ENCODE measurements around the gene RADIL. TPM values are rescaled to one million over a fixed set of nuclear protein-coding genes. Genes with fewer than 3 reads are reported as not detected.

The RADIL gene
- total RNA-seq, 1 experiment from 2014 or later, result 5.6 TPM

DNA sequence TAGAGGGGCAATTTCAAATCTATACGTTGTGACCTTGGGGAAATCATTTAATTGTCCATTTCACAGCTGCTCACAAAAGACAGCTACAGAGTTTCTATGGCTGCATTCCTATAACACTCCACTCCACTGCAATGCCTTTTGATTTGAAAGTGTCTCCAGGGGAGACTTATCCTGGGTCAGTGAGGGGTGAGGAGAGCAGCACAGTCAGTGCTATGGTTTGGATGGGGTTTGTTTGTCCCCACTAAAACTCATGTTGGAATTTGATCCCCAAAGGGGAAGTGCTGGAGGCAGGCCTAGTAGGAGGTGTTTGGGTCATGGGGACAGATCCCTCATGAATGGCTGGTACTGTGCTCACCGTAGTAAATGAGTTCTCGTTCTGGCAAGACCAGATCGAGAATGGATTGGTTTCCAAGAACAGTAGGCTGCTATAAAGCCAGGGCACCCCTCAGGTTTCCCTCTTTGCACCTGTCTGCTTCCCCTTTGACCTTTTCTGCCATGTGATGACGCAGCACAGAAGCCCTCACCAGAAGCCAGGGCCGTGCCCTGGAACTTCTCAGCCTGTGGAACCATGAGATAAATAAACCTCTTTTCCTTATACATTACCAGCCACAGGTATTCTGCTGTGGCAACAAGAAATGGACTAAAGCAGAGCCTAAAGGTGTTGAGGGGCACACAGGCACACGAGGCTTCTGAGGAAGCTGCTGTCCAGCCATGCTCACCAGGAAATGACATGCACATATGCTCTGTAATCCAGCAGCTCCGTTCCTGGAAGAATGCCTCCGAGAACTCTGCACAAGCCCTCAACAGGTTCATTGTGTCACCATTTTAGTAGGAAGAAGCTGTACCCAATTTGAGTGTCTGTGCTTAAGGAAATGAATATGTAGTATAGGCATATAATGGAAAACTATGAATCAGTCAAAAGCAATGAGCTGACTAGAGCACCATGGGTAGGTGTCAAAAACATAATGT, 16.7 kb downstream of the RADIL start:
- no peaks in the 10 kb centered on the region for H3K27me3 ChIP-seq (ENCODE audit: low read length)
- intact Hi-C loops (cut with micrococcal nuclease), result no loop called here
- no peaks in the 10 kb centered on the region for H3K79me2 ChIP-seq (ENCODE audit: low read length)
- ATAC-seq, result no peak
- no peak overlapping the region for H3K27ac ChIP-seq (ENCODE audit: low read length)
- CTCF ChIA-PET, result interaction anchor here (0.6 kb wide), 1 partner anchor 107 kb away, joined by 4 read pairs; no protein-coding TSS in a partner anchor
- H2AFZ ChIP-seq (ENCODE audit: low read length), result no peak overlapping the region
- no peaks in the 10 kb centered on the region for H3K9me2 ChIP-seq (replicated peaks; ENCODE audit: low read length)
- no TSS peak for BruUV-seq (replicated peaks)
- H3K9me3 ChIP-seq (ENCODE audit: low read length), result no peaks in the 10 kb centered on the region
- no peak overlapping the region for H3K4me2 ChIP-seq (ENCODE audit: low read length)
- POLR2A ChIA-PET (ENCODE audit: unreplicated experiment), result interaction anchor here (0.6 kb wide), 1 partner anchor 92 kb away, joined by 13 read pairs; the partner anchor contains the start of gene AP5Z1
- no peaks in the 10 kb centered on the region for H3K4me1 ChIP-seq (ENCODE audit: insufficient read depth, low read length)
- no peaks in the 10 kb centered on the region for H4K20me1 ChIP-seq (ENCODE audit: low read length)
- H3K4me3 ChIP-seq (ENCODE audit: low read length), result no peak overlapping the region
- no peak for DNase-seq
- TF ChIP-seq, protein P1, sequence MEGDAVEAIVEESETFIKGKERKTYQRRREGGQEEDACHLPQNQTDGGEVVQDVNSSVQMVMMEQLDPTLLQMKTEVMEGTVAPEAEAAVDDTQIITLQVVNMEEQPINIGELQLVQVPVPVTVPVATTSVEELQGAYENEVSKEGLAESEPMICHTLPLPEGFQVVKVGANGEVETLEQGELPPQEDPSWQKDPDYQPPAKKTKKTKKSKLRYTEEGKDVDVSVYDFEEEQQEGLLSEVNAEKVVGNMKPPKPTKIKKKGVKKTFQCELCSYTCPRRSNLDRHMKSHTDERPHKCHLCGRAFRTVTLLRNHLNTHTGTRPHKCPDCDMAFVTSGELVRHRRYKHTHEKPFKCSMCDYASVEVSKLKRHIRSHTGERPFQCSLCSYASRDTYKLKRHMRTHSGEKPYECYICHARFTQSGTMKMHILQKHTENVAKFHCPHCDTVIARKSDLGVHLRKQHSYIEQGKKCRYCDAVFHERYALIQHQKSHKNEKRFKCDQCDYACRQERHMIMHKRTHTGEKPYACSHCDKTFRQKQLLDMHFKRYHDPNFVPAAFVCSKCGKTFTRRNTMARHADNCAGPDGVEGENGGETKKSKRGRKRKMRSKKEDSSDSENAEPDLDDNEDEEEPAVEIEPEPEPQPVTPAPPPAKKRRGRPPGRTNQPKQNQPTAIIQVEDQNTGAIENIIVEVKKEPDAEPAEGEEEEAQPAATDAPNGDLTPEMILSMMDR (conservative IDR thresholded peaks at IDR 0.05; ENCODE audit: low read depth, low read length), result no peak
- TF ChIP-seq EZH2phosphoT487 (IDR thresholded peaks at IDR 0.05; ENCODE audit: borderline replicate concordance, low read length), result no peak
- TF ChIP-seq EZH2 (IDR thresholded peaks at IDR 0.05; ENCODE audit: low read length, unreplicated experiment), result no peak
- no peaks in the 10 kb centered on the region for H3K36me3 ChIP-seq (ENCODE audit: low read depth, low read length)
- no peak overlapping the region for H3K9ac ChIP-seq (ENCODE audit: low read length)
- no peaks in the 10 kb centered on the region for H3F3A ChIP-seq (ENCODE audit: low read length, unreplicated experiment)

DNA sequence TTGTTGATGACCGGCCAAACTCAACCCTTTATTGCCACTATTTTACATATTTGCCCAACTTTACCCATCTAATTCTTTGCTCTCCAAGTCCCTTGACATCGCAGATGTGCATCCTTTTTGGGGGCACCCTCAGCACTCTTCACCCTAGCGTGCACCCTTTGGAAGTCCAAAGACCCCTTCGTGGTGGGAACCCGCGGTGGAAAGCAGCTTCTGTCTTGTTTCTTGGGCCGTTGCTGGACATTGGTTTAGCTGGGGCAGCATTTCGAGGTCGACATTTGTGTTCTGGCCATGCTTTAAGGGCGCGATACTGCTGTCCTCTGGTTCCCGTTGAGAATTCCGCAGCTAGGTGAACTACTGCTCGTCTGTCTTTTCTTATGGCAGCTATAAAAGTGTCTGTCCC, 21.4 kb downstream of the RADIL start:
- no peak for TF ChIP-seq EZH2 (IDR thresholded peaks at IDR 0.05; ENCODE audit: low read length, unreplicated experiment)
- TF ChIP-seq, protein P1 (conservative IDR thresholded peaks at IDR 0.05; ENCODE audit: low read depth, low read length), result no peak
- no peak for TF ChIP-seq EZH2phosphoT487 (IDR thresholded peaks at IDR 0.05; ENCODE audit: borderline replicate concordance, low read length)
- Histone ChIP-seq H3K9me2 (replicated peaks; ENCODE audit: low read length) (no peaks in the 10 kb centered on the region), H3K4me2 (ENCODE audit: low read length) (no peak overlapping the region), H2AFZ (ENCODE audit: low read length) (no peak overlapping the region), H3K4me1 (ENCODE audit: insufficient read depth, low read length) (no peaks in the 10 kb centered on the region), H3K9me3 (ENCODE audit: low read length) (no peaks in the 10 kb centered on the region), H3K36me3 (ENCODE audit: low read depth, low read length) (no peaks in the 10 kb centered on the region), H3K27me3 (ENCODE audit: low read length) (no peaks in the 10 kb centered on the region), H3K9ac (ENCODE audit: low read length) (no peak overlapping the region), H4K20me1 (ENCODE audit: low read length) (no peaks in the 10 kb centered on the region), H3K4me3 (ENCODE audit: low read length) (no peak overlapping the region), H3F3A (ENCODE audit: low read length, unreplicated experiment) (no peaks in the 10 kb centered on the region), H3K27ac (ENCODE audit: low read length) (no peak overlapping the region), H3K79me2 (ENCODE audit: low read length) (no peaks in the 10 kb centered on the region)
- ChIA-PET CTCF (no interaction called here), POLR2A (ENCODE audit: unreplicated experiment) (no interaction called here)
- BruUV-seq (replicated peaks), result no TSS peak
- ATAC-seq, result no peak
- no peak for DNase-seq
- intact Hi-C loops (cut with micrococcal nuclease), result no loop called here

DNA sequence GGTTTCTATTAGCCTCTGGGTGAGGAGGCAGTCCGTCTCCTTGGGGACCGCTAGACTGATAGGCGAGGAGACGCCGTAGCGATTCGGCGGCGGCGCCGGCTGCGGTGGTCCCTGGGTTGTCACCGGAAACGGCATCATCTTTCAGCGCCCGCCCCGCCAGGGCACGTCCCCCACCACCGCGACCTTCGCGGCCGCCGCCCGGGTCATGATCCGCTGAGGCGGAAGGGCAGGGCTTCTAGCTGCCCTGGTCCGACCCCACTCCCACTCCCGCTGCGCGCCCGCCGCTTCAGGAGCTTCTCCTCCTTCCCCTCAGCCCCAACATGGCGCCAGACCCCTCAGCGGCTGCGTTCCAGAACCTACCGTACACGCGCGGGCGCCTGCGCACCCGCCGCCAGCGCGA, 21.8 kb downstream of the RADIL start, which contains the start of gene PAPOLB:
Gene PAPOLB (minus strand): TSS at position 358 of the 400 bp plus-strand sequence. CDS start 220 bp downstream, at position 138.
- H3K36me3 ChIP-seq (ENCODE audit: low read depth, low read length), result no peaks in the 10 kb centered on the region
- no peak within 1 kb of the TSS for H3K4me3 ChIP-seq (ENCODE audit: low read length)
- no peaks in the 10 kb centered on the region for H3K9me3 ChIP-seq (ENCODE audit: low read length)
- no peaks in the 10 kb centered on the region for H4K20me1 ChIP-seq (ENCODE audit: low read length)
- DNase-seq (no peak), ATAC-seq (no peak)
- H2AFZ ChIP-seq (ENCODE audit: low read length), result no peak within 1 kb of the TSS
- H3K4me2 ChIP-seq (ENCODE audit: low read length), result no peak within 1 kb of the TSS
- H3K27me3 ChIP-seq (ENCODE audit: low read length), result no peaks in the 10 kb centered on the region
- no peak within 1 kb of the TSS for H3K27ac ChIP-seq (ENCODE audit: low read length)
- no peaks in the 10 kb centered on the region for H3K79me2 ChIP-seq (ENCODE audit: low read length)
- H3K9ac ChIP-seq (ENCODE audit: low read length), result no peak within 1 kb of the TSS
- no peaks in the 10 kb centered on the region for H3K4me1 ChIP-seq (ENCODE audit: insufficient read depth, low read length)
- no TSS peak for BruUV-seq (replicated peaks)
- intact Hi-C loops (cut with micrococcal nuclease), result no loop called here
- CTCF ChIA-PET, result no interaction called here
- H3F3A ChIP-seq (ENCODE audit: low read length, unreplicated experiment), result no peaks in the 10 kb centered on the region
- no peaks in the 10 kb centered on the region for H3K9me2 ChIP-seq (replicated peaks; ENCODE audit: low read length)
- TF ChIP-seq EZH2phosphoT487 (IDR thresholded peaks at IDR 0.05; ENCODE audit: borderline replicate concordance, low read length) (no peak), EZH2 (IDR thresholded peaks at IDR 0.05; ENCODE audit: low read length, unreplicated experiment) (no peak)
- TF ChIP-seq, protein P1 (conservative IDR thresholded peaks at IDR 0.05; ENCODE audit: low read depth, low read length), result no peak
- POLR2A ChIA-PET (ENCODE audit: unreplicated experiment), result no interaction called here

Data from PC-3 (cell line).